Ovary (tissue), 3 donors: ENCODE data around the gene SGK1.

ENCODE experiments used
- POLR2A ChIP-seq: fragments of 450-650 bp; IDR thresholded peaks from one replicate; pipeline ENCODE4 v1.6.1; 2017; ENCODE audit warnings: antibody characterized with exemption, mild to moderate bottlenecking, moderate library complexity
- TF ChIP-seq, protein P1 (sequence below), 3 donors: fragments of 450-650 bp in 2 of 3; fragments of 200-600 bp in 1 of 3; IDR thresholded peaks; one replicate each; pipeline versions ENCODE4 v1.5.1 to v1.8.0; 2016 to 2022; ENCODE audit warnings: antibody characterized with exemption in 3 of 3, mild to moderate bottlenecking in 1 of 3
- donor health status: DM: no; HTN: no; CAD: no.

DNA sequence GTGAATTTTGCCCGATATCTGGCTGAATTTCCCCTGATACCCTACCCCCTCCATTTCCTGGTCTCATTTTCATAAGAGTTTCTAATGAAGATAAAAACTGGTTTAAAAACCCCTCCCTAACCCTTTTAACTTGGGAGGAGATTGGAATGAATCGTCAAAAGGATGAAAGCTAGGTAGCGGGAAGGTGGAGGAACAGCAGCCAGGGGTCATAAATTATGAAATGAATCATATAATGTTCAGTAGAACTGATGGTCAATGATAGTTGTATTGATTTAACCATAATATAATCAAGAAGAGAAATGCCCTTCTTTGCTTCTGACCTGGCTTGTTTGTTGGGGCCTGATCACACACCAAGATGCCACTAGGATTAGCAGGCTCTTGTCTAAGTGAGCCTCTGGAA is 38.5 kb upstream of the SGK1 start:
- TF ChIP-seq, protein P1, sequence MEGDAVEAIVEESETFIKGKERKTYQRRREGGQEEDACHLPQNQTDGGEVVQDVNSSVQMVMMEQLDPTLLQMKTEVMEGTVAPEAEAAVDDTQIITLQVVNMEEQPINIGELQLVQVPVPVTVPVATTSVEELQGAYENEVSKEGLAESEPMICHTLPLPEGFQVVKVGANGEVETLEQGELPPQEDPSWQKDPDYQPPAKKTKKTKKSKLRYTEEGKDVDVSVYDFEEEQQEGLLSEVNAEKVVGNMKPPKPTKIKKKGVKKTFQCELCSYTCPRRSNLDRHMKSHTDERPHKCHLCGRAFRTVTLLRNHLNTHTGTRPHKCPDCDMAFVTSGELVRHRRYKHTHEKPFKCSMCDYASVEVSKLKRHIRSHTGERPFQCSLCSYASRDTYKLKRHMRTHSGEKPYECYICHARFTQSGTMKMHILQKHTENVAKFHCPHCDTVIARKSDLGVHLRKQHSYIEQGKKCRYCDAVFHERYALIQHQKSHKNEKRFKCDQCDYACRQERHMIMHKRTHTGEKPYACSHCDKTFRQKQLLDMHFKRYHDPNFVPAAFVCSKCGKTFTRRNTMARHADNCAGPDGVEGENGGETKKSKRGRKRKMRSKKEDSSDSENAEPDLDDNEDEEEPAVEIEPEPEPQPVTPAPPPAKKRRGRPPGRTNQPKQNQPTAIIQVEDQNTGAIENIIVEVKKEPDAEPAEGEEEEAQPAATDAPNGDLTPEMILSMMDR (IDR thresholded peaks at IDR 0.05) = no peak
- no peak for TF ChIP-seq POLR2A
